Measurements from ENCODE around the gene ICAM2. TPM values are rescaled to one million over a fixed set of nuclear protein-coding genes. Genes with fewer than 3 reads are reported as not detected.

The ICAM2 gene
- total and polyA plus RNA-seq, 2 donors (not counting 3 experiments of a cell fraction or from before 2014, with no cell fraction given): 586 to 2,377 TPM

DNA sequence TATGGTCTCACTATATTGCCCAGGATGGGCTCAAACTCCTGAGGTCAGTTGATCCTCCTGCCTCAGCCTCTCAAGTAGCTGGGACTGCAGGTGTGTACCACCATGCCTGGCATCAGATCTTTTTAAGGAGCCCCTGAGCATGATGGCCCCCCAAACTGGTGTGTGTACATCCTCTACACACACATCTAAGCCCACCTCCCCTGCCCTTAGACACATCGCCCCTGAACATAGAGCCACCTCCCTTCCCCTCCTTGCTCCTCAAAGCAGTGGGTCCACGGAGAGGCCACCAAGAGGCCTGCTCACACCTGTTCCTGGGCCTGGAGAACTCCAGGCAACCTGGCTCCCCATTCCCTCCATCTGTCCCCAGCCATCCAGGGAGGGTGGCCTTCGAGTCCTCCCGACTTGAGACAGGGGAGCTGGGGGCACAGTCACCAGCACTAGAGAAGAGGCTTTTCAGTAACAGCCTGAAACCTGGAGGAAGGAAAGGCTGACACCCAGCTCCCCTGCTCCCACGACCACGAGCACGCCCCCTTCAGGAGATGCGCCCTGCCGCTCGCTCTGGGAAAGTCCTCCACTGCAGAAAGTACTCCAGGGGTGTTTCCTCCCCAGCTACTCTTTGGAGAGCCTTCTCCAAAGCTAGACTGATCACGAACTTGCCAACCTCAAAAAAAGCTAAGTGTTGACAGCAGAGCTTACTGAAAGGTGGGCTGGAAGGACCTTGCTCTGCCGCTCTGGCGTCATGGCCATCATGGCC, 34.9 kb downstream of the ICAM2 start:
- Histone ChIP-seq H3K4me2 (ENCODE audit: insufficient read depth, low read length) (no peak overlapping the region), H3K9ac (replicated peaks; ENCODE audit: extremely low read depth, insufficient read depth, low read length) (no peak overlapping the region), H3K9me1 (replicated peaks; ENCODE audit: control insufficient read depth, extremely low read depth, insufficient read depth, low read length) (no peaks in the 10 kb centered on the region), H3K79me2 (ENCODE audit: control insufficient read depth, insufficient read depth, low read length) (no peaks in the 10 kb centered on the region), H3K9me3 (replicated peaks; ENCODE audit: control insufficient read depth, insufficient read depth, low read length) (peaks cover 2% of the 10 kb centered on the region), H3K27me3 (ENCODE audit: control insufficient read depth in 2 of 2, insufficient read depth in 2 of 2, low read length in 2 of 2) (no peaks in the 10 kb centered on the region), H3K4me1 (ENCODE audit: control insufficient read depth, extremely low read depth, insufficient read depth, low read length) (peaks cover 21% of the 10 kb centered on the region), H2AFZ (ENCODE audit: low read depth, low read length) (peak overlapping the region; percentile 6), H3K36me3 (ENCODE audit: control insufficient read depth in 2 of 2, extremely low read depth in 1 of 2, insufficient read depth in 2 of 2, low read length in 2 of 2) (no peaks in the 10 kb centered on the region), H3K27ac (ENCODE audit: insufficient read depth, low read depth, low read length) (no peak overlapping the region), H3K4me3 (replicated peaks in 1 of 3; ENCODE audit: insufficient read depth in 1 of 3, low read depth in 1 of 3, low read length in 3 of 3) (no peak overlapping the region), H4K20me1 (replicated peaks; ENCODE audit: control insufficient read depth, extremely low read depth, insufficient read depth, low read length) (no peaks in the 10 kb centered on the region)
- no peak for DNase-seq (ENCODE audit: low read depth, low spot score)
- intact Hi-C loops (cut with micrococcal nuclease) (no loop called here), dilution Hi-C loops (cut with MboI; ENCODE audit: extremely low pct_ligation_motif_present, low sequenced_read_pairs) (no loop called here)
- ChIA-PET POLR2A (interaction anchor here (0.7 kb wide), 1 partner anchor 240 kb away, joined by 3 read pairs; no protein-coding TSS in a partner anchor), CTCF (interaction anchor here (0.7 to 12.0 kb wide), 13 partner anchors 16 to 148 kb away, joined by 3 to 183 read pairs (median 4); partner anchors contain the start of gene GH1)
- TF ChIP-seq JUN (IDR thresholded peaks at IDR 0.05; ENCODE audit: borderline replicate concordance, insufficient read depth, insufficient read length, low read depth) (no peak), EZH2 (IDR thresholded peaks at IDR 0.05; ENCODE audit: borderline replicate concordance, low read depth, low read length, severe bottlenecking) (no peak), GATA2 (IDR thresholded peaks at IDR 0.05; ENCODE audit: insufficient read depth, insufficient read length, low read depth, low read length) (no peak), POLR2A (IDR thresholded peaks at IDR 0.05; ENCODE audit: low read depth, low read length) (no peak), FOS (IDR thresholded peaks at IDR 0.05; ENCODE audit: borderline replicate concordance, insufficient read depth, low read length) (no peak), POLR2AphosphoS5 (IDR thresholded peaks at IDR 0.05; ENCODE audit: insufficient read depth, low read depth, low read length) (no peak), MYC (IDR thresholded peaks at IDR 0.05; ENCODE audit: low read depth, low read length) (no peak)
- TF ChIP-seq, protein P1, sequence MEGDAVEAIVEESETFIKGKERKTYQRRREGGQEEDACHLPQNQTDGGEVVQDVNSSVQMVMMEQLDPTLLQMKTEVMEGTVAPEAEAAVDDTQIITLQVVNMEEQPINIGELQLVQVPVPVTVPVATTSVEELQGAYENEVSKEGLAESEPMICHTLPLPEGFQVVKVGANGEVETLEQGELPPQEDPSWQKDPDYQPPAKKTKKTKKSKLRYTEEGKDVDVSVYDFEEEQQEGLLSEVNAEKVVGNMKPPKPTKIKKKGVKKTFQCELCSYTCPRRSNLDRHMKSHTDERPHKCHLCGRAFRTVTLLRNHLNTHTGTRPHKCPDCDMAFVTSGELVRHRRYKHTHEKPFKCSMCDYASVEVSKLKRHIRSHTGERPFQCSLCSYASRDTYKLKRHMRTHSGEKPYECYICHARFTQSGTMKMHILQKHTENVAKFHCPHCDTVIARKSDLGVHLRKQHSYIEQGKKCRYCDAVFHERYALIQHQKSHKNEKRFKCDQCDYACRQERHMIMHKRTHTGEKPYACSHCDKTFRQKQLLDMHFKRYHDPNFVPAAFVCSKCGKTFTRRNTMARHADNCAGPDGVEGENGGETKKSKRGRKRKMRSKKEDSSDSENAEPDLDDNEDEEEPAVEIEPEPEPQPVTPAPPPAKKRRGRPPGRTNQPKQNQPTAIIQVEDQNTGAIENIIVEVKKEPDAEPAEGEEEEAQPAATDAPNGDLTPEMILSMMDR (IDR thresholded peaks at IDR 0.05; ENCODE audit: extremely low read depth in 1 of 2, insufficient read depth in 1 of 2, low read depth in 1 of 2, low read length in 2 of 2): no peak
- TF ChIP-seq, protein P2, sequence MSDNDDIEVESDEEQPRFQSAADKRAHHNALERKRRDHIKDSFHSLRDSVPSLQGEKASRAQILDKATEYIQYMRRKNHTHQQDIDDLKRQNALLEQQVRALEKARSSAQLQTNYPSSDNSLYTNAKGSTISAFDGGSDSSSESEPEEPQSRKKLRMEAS (IDR thresholded peaks at IDR 0.05; ENCODE audit: insufficient read depth, insufficient read length): no peak
- no peak for FAIRE-seq
- BruUV-seq (replicated peaks): no TSS peak
